Epidermal melanocyte (primary cell): Measurements from ENCODE around the gene LMNA.
"Not testable (repeated sequence)": the region's sequence is repeated elsewhere in the genome, so short reads cannot be mapped to it uniquely, and the experiment has no call there.

Source experiments
- DNase-seq: peaks from one replicate; pipeline ENCODE4 v3.0.0; 2011; ENCODE audit warnings: low spot score; ENCODE audit not compliant: insufficient read length

The LMNA gene

GRCh38 chr1:156104861-156105832 lies 9.4 kb upstream of the LMNA start:
- no peak for DNase-seq

DNA sequence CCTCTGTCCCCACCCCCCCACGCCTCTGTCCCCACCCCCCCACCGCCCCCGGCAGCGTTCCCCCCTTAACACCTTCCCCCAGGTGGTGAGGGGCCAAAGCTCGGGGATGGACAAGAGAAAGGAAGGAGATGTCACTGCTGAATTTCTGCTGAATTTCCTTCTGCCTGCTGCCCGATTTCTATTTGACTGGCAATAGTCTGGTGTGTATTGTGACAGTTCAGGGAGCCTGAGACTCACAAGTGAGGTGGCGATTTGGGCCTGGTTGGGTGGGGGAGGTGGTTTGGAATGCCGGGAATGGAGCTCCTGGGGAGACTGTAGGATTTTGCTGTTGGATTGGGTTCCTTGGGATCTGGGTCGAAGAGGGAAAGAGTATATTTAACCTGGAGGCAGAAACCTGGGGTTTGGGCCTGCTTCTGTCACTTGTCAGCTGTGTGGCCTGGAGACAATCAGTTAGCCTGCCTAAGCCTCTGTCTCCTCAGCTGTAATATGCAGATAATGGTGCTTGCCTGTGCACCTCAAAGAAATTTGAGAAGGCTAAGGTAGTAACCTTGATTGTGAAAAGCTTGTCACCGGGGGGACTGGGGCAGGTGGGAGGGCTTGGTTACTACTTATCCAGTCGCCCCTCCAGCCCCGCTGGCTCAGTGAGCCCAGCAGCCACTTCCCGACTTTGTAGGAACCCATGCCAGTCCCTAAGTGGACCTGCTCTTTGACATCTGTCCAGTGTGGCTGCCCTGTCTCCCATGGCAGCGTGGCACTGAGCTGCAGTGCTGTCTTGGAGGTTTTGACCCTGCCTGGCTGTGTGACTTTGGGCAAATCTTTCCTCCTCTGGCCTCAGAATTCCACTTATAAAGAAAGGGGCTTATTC lies 7.7 kb upstream of the LMNA start:
- DNase-seq, result no peak

GRCh38 chr1:156108057-156108456 lies 6.5 kb upstream of the LMNA start:
- DNase-seq, result no peak

GRCh38 chr1:156108664-156109241 lies 5.8 kb upstream of the LMNA start:
- DNase-seq, result no peak

GRCh38 chr1:156110252-156110651 lies 4.3 kb upstream of the LMNA start:
- DNase-seq, result no peak

GRCh38 chr1:156111355-156111962 lies 3.1 kb upstream of the LMNA start:
- no peak for DNase-seq

GRCh38 chr1:156112276-156113137 lies 2.0 kb upstream of the LMNA start:
- DNase-seq, result no peak

GRCh38 chr1:156113282-156113950 lies 1.1 kb upstream of the LMNA start:
- no peak for DNase-seq

- no peak for DNase-seq
Measured at GRCh38 chr1:156114919-156115513, 505 bp downstream of the LMNA start.

- DNase-seq, result no peak
Measured at GRCh38 chr1:156115514-156116374, 1.2 kb downstream of the LMNA start.

GRCh38 chr1:156116731-156117130 lies 2.2 kb downstream of the LMNA start:
- DNase-seq, result not testable (repeated sequence)

- no peak for DNase-seq
Measured at GRCh38 chr1:156117414-156118176, 3.1 kb downstream of the LMNA start.

GRCh38 chr1:156118177-156118868 lies 3.8 kb downstream of the LMNA start:
- DNase-seq, result no peak

GRCh38 chr1:156119503-156120209 lies 5.1 kb downstream of the LMNA start:
- DNase-seq, result no peak

- no peak for DNase-seq
Measured at GRCh38 chr1:156120318-156120717, 5.8 kb downstream of the LMNA start.

DNA sequence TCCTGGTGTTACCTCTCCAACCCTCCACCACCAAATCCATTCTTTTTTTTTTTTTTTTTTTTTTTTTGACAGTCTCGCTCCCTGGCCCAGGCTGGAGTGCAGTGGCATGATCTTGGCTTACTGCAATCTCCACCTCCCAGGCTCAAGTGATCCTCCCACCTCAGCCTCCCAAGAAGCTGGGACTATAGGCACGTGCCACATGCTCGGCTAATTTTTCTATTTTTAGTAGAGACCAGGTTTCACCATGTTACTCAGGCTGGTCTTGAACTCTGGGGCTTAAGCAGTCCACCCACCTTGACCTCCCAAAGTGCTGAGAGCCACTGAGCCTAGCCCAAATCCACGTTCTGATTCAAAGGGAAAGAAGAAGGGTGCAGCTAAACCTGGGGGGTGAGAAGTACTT lies 6.5 kb downstream of the LMNA start:
- not testable (repeated sequence) for DNase-seq

GRCh38 chr1:156121457-156121856 lies 6.9 kb downstream of the LMNA start:
- DNase-seq, result no peak
